WERI-Rb-1 (cell line): ENCODE results near the gene GALNS.

Source experiments
- DNase-seq: peaks from one replicate; pipeline ENCODE4 v3.0.0-alpha.2; 2020
- H3K27ac ChIP-seq: fragments of 250-450 bp; sonication (Bioruptor Pico); 2 replicates; pipeline ENCODE4 v1.5.1; 2020; ENCODE audit warnings: mild to moderate bottlenecking, moderate library complexity
- H3K27me3 ChIP-seq: fragments of 250-450 bp; sonication (Bioruptor Pico); 2 replicates; pipeline ENCODE4 v1.5.1; 2021; ENCODE audit warnings: mild to moderate bottlenecking, low read depth, moderate library complexity; ENCODE audit not compliant: insufficient read depth, severe bottlenecking
- H3K36me3 ChIP-seq: fragments of 250-450 bp; sonication (Bioruptor Pico); 2 replicates; pipeline ENCODE4 v1.5.1; 2020; ENCODE audit warnings: mild to moderate bottlenecking, moderate library complexity
- H3K4me3 ChIP-seq: 2 replicates; pipeline ENCODE4 v1.5.1; 2011; ENCODE audit warnings: low read depth, mild to moderate bottlenecking, control low read depth, low read length
- H3K9me3 ChIP-seq: fragments of 250-450 bp; sonication (Bioruptor Pico); 2 replicates; pipeline ENCODE4 v1.5.1; 2021; ENCODE audit warnings: mild to moderate bottlenecking, moderate library complexity; ENCODE audit not compliant: severe bottlenecking
- TF ChIP-seq, protein P1 (sequence below): IDR thresholded peaks from 2 replicates; pipeline ENCODE4 v1.5.1; 2011; ENCODE audit warnings: low read depth, mild to moderate bottlenecking, control low read depth, inconsistent platforms, low read length

Gene GALNS

GRCh38 chr16:88798073-88798472 is 58.7 kb downstream of the GALNS start:
- DNase-seq = no peak
- H3K27ac ChIP-seq = no peak overlapping the region

GRCh38 chr16:88796278-88796677 is 60.5 kb downstream of the GALNS start:
- TF ChIP-seq, protein P1, sequence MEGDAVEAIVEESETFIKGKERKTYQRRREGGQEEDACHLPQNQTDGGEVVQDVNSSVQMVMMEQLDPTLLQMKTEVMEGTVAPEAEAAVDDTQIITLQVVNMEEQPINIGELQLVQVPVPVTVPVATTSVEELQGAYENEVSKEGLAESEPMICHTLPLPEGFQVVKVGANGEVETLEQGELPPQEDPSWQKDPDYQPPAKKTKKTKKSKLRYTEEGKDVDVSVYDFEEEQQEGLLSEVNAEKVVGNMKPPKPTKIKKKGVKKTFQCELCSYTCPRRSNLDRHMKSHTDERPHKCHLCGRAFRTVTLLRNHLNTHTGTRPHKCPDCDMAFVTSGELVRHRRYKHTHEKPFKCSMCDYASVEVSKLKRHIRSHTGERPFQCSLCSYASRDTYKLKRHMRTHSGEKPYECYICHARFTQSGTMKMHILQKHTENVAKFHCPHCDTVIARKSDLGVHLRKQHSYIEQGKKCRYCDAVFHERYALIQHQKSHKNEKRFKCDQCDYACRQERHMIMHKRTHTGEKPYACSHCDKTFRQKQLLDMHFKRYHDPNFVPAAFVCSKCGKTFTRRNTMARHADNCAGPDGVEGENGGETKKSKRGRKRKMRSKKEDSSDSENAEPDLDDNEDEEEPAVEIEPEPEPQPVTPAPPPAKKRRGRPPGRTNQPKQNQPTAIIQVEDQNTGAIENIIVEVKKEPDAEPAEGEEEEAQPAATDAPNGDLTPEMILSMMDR = no peak
- no peak for DNase-seq
- Histone ChIP-seq H3K27me3 (no peaks in the 10 kb centered on the region), H3K36me3 (no peaks in the 10 kb centered on the region), H3K4me3 (no peak overlapping the region), H3K9me3 (no peaks in the 10 kb centered on the region), H3K27ac (no peak overlapping the region)

More at GRCh38 chr16:88798073-88798472, 58.7 kb downstream of the GALNS start:
- TF ChIP-seq, protein P1 = no peak
- H3K4me3 ChIP-seq = no peak overlapping the region
- no peaks in the 10 kb centered on the region for H3K36me3 ChIP-seq
- no peaks in the 10 kb centered on the region for H3K27me3 ChIP-seq
- H3K9me3 ChIP-seq = no peaks in the 10 kb centered on the region

DNA sequence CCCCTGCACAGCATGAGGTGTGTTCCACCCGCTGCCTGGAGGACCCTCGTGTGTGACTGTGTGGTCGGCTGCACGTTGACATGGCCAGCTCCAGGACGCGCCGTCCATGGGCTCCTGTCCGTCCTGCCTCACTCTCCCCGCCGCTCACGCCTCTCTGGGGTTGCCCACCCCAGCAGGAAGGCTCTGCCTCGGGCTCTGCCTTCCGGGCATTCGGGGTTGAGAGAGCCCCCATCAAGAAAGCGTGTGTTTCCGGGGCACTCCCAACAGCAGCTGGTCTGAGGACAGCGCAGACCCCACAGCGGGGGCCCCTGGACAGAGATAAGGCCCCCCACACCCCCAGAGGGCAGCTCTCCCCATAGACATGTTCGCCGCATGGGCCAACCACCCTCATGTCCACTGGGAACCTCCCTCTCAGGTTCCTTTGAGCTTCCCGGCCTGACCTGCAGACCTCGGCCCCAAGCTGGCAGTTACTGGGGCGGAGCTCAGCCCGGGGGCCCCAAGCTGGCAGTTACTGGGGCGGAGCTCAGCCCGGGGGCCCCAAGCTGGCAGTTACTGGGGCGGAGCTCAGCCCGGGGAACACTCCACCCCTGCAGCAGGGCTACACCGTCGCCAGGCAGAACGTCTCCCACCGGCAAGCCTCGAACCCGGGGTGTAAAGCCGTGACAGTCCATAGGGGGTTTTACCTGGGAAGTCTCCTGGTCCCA is 63.3 kb downstream of the GALNS start:
- H3K27me3 ChIP-seq = no peaks in the 10 kb centered on the region
- no peak for DNase-seq
- no peak overlapping the region for H3K27ac ChIP-seq
- no peak overlapping the region for H3K4me3 ChIP-seq
- no peaks in the 10 kb centered on the region for H3K9me3 ChIP-seq
- H3K36me3 ChIP-seq = no peaks in the 10 kb centered on the region
- TF ChIP-seq, protein P1 = no peak

- H3K27ac ChIP-seq = no peak overlapping the region
- DNase-seq = no peak
- no peak overlapping the region for H3K4me3 ChIP-seq
- no peaks in the 10 kb centered on the region for H3K36me3 ChIP-seq
- H3K9me3 ChIP-seq = no peaks in the 10 kb centered on the region
- H3K27me3 ChIP-seq = no peaks in the 10 kb centered on the region
- TF ChIP-seq, protein P1 = no peak
Observed at GRCh38 chr16:88792668-88793250, 64.0 kb downstream of the GALNS start.

DNA sequence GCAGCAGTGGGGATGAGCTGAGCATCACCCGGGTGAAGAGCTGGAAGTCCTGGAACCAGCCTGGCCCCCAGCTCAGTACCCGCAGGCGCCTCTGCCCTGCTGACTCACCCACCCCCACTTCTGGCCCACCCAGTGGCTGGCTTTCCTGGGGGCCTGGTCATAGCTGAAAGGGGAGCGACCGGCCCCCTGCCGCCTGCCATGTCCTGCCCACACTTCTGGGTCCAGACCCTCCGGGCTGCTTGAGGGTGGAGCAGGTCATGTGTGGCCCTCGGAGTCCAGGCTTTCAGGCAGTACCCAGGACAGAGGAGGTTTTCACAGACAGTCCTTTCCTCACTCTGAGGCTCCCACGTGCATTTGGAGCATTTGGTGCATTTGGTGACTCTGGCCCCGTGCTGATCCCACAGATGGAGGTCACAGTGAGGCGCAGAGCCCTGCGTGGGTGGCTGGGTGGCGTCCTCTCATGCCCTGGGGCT is 64.6 kb downstream of the GALNS start:
- H3K27ac ChIP-seq = no peak overlapping the region
- H3K36me3 ChIP-seq = no peaks in the 10 kb centered on the region
- H3K4me3 ChIP-seq = no peak overlapping the region
- TF ChIP-seq, protein P1 = no peak
- no peak for DNase-seq
- H3K27me3 ChIP-seq = no peaks in the 10 kb centered on the region
- no peaks in the 10 kb centered on the region for H3K9me3 ChIP-seq
